ENCODE data around the gene CHST14.

CHST14 gene

DNA sequence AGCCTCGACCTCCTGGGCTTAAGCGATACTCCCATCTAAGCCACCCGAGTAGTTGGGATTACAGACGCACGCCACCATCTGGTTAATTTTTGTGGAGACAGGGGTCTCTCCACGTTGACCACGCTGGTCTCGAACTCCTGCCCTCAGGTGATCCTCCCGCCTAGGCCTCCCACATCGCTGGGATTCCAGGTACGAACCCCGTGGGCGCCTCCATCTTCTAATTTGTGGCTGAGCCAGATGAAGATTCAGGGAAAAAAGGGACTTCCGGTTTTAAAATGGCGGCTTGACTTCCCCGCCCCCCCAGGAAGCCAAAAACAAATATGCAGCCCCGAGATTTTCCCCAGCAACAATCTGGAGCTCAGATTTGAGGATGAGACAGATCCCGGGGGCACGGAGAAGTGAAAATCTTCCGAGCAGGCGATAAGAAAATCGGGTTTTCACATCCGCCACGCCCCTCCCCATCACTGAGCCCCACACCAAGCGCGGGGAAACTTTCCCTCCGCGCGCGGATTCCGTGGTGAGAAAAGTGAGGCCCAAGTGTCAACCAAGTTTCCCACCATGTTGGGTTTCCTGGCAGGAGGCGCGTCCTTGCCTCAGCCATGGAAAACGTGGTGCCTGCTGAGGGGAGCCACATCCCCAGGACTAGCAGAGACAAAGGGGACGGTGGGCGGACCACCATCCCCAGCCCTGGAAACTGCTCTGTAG is 15.4 kb downstream of the CHST14 start:
- H3K9me3 ChIP-seq: no peaks in the 10 kb centered on the region
- H3K4me1 ChIP-seq: no peaks in the 10 kb centered on the region
- H3K4me3 ChIP-seq (ENCODE audit: low read depth, low read length): no peak overlapping the region
- H3K36me3 ChIP-seq: no peaks in the 10 kb centered on the region
- TF ChIP-seq, protein P1, sequence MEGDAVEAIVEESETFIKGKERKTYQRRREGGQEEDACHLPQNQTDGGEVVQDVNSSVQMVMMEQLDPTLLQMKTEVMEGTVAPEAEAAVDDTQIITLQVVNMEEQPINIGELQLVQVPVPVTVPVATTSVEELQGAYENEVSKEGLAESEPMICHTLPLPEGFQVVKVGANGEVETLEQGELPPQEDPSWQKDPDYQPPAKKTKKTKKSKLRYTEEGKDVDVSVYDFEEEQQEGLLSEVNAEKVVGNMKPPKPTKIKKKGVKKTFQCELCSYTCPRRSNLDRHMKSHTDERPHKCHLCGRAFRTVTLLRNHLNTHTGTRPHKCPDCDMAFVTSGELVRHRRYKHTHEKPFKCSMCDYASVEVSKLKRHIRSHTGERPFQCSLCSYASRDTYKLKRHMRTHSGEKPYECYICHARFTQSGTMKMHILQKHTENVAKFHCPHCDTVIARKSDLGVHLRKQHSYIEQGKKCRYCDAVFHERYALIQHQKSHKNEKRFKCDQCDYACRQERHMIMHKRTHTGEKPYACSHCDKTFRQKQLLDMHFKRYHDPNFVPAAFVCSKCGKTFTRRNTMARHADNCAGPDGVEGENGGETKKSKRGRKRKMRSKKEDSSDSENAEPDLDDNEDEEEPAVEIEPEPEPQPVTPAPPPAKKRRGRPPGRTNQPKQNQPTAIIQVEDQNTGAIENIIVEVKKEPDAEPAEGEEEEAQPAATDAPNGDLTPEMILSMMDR (IDR thresholded peaks at IDR 0.05; ENCODE audit: low read depth, low read length): no peak
- no peak for DNase-seq
- H3K27me3 ChIP-seq: no peaks in the 10 kb centered on the region

DNA sequence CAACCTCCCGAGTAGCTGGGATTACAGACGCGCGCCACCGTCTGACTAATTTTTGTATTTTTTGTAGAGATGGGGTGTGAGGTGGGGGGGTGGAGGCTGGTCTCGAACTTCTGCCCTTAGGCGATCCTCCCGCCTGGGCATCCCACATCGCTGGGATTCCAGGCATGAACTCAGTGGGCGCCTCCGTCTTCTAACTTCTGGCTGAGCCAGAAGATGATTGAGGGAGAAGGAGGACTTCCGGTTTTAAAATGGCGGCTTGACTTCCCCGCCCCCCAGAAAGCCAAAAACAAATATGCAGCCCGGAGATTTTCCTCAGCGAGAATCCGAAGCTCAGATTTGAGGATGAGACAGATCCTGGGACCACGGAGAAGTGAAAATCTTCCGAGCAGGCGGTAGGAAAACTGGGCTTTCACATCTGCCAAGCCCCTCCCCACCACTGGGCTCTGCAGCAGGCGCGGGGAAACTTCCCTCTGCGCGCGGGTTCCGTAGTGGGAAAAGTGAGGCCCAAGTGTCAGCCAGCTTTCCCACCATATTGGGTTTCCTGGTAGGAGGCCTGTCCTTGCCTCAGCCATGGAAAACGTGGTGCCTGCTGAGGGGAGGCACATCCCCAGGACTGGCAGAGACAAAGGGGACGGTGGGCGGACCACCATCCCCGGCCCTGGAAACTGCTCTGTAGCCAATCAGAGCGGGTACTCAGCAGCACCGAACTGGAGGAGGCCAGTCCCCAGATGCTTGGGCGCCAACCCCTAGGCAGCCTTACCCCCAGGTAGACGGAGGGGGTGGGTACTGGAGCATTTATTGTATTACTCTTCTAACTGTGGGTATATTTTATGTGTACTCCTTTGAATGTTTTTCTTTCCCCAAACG is 17.3 kb downstream of the CHST14 start:
- DNase-seq: no peak
- Histone ChIP-seq H3K27me3 (no peaks in the 10 kb centered on the region), H3K36me3 (no peaks in the 10 kb centered on the region), H3K9me3 (no peaks in the 10 kb centered on the region), H3K4me1 (no peaks in the 10 kb centered on the region), H3K4me3 (ENCODE audit: low read depth, low read length) (no peak overlapping the region)
- TF ChIP-seq, protein P1 (IDR thresholded peaks at IDR 0.05; ENCODE audit: low read depth, low read length): no peak

DNA sequence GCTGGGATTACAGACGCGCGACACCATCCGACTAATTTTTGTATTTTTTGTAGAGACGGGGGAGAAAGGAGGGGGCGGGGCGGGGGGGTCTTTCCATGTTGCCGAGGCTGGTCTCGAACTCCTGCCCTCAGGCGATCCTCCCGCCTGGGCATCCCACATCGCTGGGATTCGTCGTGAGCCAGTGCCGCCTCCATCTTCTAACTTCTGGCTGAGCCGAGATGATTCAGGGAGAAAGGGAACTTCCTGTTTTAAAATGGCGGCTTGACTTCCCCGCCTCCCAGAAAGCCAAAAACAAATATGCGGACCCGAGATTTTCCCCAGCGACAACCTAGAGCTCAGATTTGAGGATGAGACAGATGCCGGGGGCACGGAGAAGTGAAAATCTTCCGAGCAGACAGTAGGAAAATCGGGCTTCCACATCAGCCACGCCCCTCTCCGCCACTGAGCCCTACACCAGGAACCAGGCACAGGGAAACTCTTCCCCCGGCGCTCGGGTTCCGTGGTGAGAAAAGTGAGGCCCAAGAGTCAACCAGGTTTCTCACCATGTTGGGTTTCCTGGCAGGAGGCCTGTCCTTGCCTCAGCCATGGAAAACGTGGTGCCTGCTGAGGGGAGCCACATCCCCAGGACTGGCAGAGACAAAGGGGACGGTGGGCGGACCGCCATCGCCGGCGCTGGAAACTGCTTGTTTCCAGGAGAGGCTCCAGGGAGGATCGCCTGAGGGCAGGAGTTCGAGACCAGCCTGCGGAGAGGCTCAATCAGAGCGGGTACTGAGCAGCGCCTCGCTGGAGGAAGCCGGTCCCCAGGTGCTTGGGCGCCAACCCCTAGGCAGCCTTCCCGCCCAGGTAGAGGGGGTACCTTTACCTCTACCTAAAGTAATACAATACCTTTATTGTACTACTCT is 18.7 kb downstream of the CHST14 start:
- no peak for DNase-seq
- H3K4me1 ChIP-seq: no peaks in the 10 kb centered on the region
- TF ChIP-seq, protein P1 (IDR thresholded peaks at IDR 0.05; ENCODE audit: low read depth, low read length): no peak
- H3K4me3 ChIP-seq (ENCODE audit: low read depth, low read length): no peak overlapping the region
- no peaks in the 10 kb centered on the region for H3K27me3 ChIP-seq
- H3K36me3 ChIP-seq: no peaks in the 10 kb centered on the region
- no peaks in the 10 kb centered on the region for H3K9me3 ChIP-seq

DNA sequence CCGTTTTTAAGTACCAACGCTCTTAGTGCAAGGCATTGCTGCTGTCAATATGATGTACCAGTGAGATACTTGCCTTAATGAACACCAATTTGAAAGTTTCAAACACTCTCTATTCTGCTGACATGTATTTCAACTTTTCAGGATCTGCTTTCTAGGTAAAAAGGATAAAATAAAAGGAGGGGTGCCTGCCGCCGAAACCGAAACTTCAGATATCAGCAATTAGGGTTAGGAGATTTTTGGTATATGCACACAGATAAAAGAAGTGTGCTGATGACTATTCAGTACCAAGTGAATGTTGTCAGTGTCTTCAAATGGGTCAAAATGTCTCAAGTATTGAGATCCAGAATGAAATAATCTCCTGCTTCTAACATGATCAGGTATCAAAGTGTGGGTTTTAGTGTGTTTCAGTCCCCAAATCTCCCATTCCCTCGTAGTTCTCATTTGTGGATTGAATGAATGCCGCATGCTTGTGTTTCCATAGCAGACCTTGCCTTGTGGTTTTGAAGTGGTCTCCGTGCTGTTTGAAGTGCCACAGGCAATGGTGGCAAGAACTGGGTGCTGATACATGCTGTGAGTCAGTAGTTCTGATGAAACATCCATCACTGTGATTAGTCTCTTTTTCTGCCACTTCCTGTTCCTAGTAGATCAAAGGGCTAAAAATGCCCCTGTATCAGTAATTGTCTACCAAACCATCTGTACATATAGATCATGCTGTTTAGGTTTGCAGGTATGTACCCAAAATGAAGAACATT is 22.5 kb downstream of the CHST14 start:
- DNase-seq: no peak
- H3K4me3 ChIP-seq (ENCODE audit: low read depth, low read length): no peak overlapping the region
- no peaks in the 10 kb centered on the region for H3K36me3 ChIP-seq

DNA sequence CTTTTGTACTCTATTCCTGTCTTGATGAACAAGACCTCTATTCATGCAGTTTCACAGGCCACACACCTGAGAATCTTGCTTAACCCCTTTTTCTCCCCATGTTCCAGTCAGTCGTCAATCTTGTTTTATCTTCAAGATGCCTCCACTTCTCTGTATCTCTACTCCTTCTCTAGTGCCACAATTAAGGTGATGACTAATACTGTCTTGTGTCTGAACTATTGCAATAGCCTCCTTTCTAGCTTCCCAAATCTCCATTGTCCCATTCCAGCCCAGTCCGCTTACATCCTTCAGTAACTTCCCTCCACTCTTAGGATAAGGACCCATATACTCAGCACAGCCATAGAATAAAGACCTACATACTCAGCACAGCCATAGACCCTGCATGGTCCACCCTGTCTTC is 24.7 kb downstream of the CHST14 start:
- no peaks in the 10 kb centered on the region for H3K9me3 ChIP-seq
- TF ChIP-seq, protein P1 (IDR thresholded peaks at IDR 0.05; ENCODE audit: low read depth, low read length): no peak
- H3K27me3 ChIP-seq: no peaks in the 10 kb centered on the region
- no peak for DNase-seq
- no peaks in the 10 kb centered on the region for H3K36me3 ChIP-seq
- H3K4me1 ChIP-seq: 0 out of 2 replicates have a peak, but pooled peaks cover 3% of the 10 kb centered on the region
- H3K4me3 ChIP-seq (ENCODE audit: low read depth, low read length): no peak overlapping the region

More for the DNA sequence above, 22.5 kb downstream of the CHST14 start:
- no peaks in the 10 kb centered on the region for H3K4me1 ChIP-seq
- TF ChIP-seq, protein P1 (IDR thresholded peaks at IDR 0.05; ENCODE audit: low read depth, low read length): no peak
- no peaks in the 10 kb centered on the region for H3K27me3 ChIP-seq
- no peaks in the 10 kb centered on the region for H3K9me3 ChIP-seq

All from BE2C (cell line).